BLaER1 treated with 17β-estradiol and CSF1 and Interleukin-3, amounts not matched to agents 10 nM and 100 nM (cell line): ENCODE measurements around the gene STK39.

Experiments used
- H3K27ac ChIP-seq, 11 experiments: shearing (Covaris generic); formaldehyde crosslinking; 2 replicates each; pipeline ENCODE4 v1.8.1; 2022
- H3K27me3 ChIP-seq, 11 experiments: shearing (Covaris generic); formaldehyde crosslinking; 2 replicates each; pipeline ENCODE4 v1.8.1; 2022
- H3K36me3 ChIP-seq, 11 experiments: shearing (Covaris generic); formaldehyde crosslinking; 2 replicates each; pipeline ENCODE4 v1.8.1; 2022
- H3K4me1 ChIP-seq, 10 experiments: shearing (Covaris generic); formaldehyde crosslinking; 2 replicates each; pipeline ENCODE4 v1.8.1; 2022
- H3K4me2 ChIP-seq, 11 experiments: shearing (Covaris generic); formaldehyde crosslinking; 2 replicates each; pipeline ENCODE4 v1.8.1; 2022
- H3K4me3 ChIP-seq, 10 experiments: shearing (Covaris generic); formaldehyde crosslinking; 2 replicates each; pipeline ENCODE4 v1.8.1; 2022
- H3K9ac ChIP-seq, 11 experiments: shearing (Covaris generic); formaldehyde crosslinking; 2 replicates each; pipeline ENCODE4 v1.8.1; 2022
- H3K9me3 ChIP-seq, 11 experiments: shearing (Covaris generic); formaldehyde crosslinking; replicated peaks in 1 of 11; 2 replicates each; pipeline ENCODE4 v1.8.1; 2022
- H4K20me1 ChIP-seq, 11 experiments: shearing (Covaris generic); formaldehyde crosslinking; 2 replicates each; pipeline ENCODE4 v1.8.1; 2022
- Cebpa-rat ChIP-seq, 11 experiments: shearing (Covaris generic); IDR thresholded peaks; 2 replicates each; pipeline ENCODE4 v1.8.1; 2022

Gene STK39

GRCh38 chr2:168003876-168004275 lies 243.5 kb downstream of the STK39 start:
- H3K4me1 ChIP-seq = peaks cover 14 to 25% (median 21%) of the 10 kb centered on the region in 10 experiments
- no peak for TF ChIP-seq Cebpa-rat (IDR thresholded peaks at IDR 0.05)
- H3K9me3 ChIP-seq = peaks cover 0 to 13% (median 0%) of the 10 kb centered on the region in 11 experiments; a peak in 2 of 22 replicates
- no peak overlapping the region for H3K4me3 ChIP-seq
- H3K36me3 ChIP-seq = peaks cover 17 to 90% (median 48%) of the 10 kb centered on the region in 11 experiments
- no peaks in the 10 kb centered on the region for H3K27me3 ChIP-seq
- no peak overlapping the region for H3K9ac ChIP-seq
- no peaks in the 10 kb centered on the region for H4K20me1 ChIP-seq
- peak overlapping the region in 3 of 11 experiments; percentile 2 to 18 (median 10); a peak in 2 of 22 replicates for H3K4me2 ChIP-seq
- H3K27ac ChIP-seq = no peak overlapping the region

DNA sequence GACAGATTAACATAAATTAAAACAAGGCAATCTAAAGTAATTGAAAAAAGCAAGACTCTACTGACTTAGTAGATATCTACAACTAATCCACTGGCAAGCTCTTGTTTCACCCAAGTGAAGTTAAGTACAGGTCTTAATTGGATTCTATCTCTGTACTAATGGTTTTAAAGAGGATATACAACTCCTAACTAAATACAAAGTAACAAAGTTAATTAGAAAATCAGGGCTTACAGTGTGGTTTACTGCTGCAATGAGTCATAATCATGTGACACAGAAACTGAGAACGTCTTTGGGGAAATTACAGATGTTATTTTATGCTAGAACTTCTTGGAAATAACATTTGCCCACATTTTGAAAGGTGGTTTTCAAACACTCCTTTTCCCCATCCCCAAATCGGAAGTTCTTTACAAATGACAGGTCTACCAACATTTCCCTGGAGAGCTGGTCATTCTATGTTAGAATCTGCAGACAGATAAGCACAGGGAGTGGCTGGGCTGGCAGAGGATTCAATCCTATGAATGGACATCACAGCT lies 245.3 kb downstream of the STK39 start:
- TF ChIP-seq Cebpa-rat (IDR thresholded peaks at IDR 0.05) = no peak
- no peaks in the 10 kb centered on the region for H3K27me3 ChIP-seq
- H3K9ac ChIP-seq = no peak overlapping the region
- peaks cover 14 to 25% (median 21%) of the 10 kb centered on the region in 10 experiments for H3K4me1 ChIP-seq
- peak overlapping the region; percentile 8 to 74 (median 29); a peak in 15 of 22 replicates for H3K4me2 ChIP-seq
- H3K36me3 ChIP-seq = peaks cover 13 to 88% (median 40%) of the 10 kb centered on the region in 11 experiments
- no peaks in the 10 kb centered on the region for H4K20me1 ChIP-seq
- H3K4me3 ChIP-seq = no peak overlapping the region
- peak overlapping the region in 4 of 11 experiments; percentile 1 to 45 (median 35); a peak in 5 of 22 replicates for H3K27ac ChIP-seq
- peaks cover 0 to 7% (median 0%) of the 10 kb centered on the region in 11 experiments; a peak in 1 of 22 replicates for H3K9me3 ChIP-seq

DNA sequence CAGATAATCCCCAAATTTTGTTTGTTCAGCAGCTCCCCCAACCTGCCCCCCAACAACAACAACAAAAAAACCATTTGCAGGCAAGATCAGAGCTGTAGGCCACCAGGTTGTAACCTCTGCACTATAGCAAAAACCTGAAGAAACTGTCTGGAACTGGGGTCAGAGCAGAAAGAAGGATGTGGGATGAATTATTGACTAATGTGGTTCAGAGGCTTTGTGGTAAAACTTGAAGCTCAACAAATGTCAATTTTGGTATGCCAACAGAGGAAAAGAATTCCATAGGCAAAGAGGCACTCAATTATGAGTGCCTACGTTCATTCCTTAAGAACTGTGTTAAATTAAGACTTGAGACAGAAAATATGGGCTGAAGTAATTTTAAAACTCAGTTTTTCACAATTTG lies 255.1 kb downstream of the STK39 start:
- no peak overlapping the region for H3K27ac ChIP-seq
- TF ChIP-seq Cebpa-rat (IDR thresholded peaks at IDR 0.05) = no peak
- peaks cover 5 to 76% (median 47%) of the 10 kb centered on the region in 11 experiments; a peak in 19 of 22 replicates for H3K36me3 ChIP-seq
- no peak overlapping the region for H3K4me3 ChIP-seq
- peaks cover 0 to 5% (median 0%) of the 10 kb centered on the region in 10 experiments; a peak in 1 of 20 replicates for H3K4me1 ChIP-seq
- no peaks in the 10 kb centered on the region; a peak in 1 of 22 replicates for H4K20me1 ChIP-seq
- no peak overlapping the region for H3K4me2 ChIP-seq
- H3K27me3 ChIP-seq = no peaks in the 10 kb centered on the region
- no peak overlapping the region for H3K9ac ChIP-seq
- no peaks in the 10 kb centered on the region for H3K9me3 ChIP-seq

- Histone ChIP-seq H3K9ac (no peak overlapping the region), H3K27ac (no peak overlapping the region), H3K4me2 (no peak overlapping the region; a peak in 2 of 22 replicates), H3K27me3 (no peaks in the 10 kb centered on the region), H4K20me1 (no peaks in the 10 kb centered on the region; a peak in 1 of 22 replicates), H3K4me1 (peaks cover 0 to 5% (median 0%) of the 10 kb centered on the region in 10 experiments; a peak in 1 of 20 replicates), H3K36me3 (peaks cover 0 to 74% (median 37%) of the 10 kb centered on the region in 11 experiments; a peak in 16 of 22 replicates), H3K4me3 (no peak overlapping the region), H3K9me3 (no peaks in the 10 kb centered on the region)
- no peak for TF ChIP-seq Cebpa-rat (IDR thresholded peaks at IDR 0.05)
These were observed 257.3 kb downstream of the STK39 start for GRCh38 chr2:167990062-167990461.

DNA sequence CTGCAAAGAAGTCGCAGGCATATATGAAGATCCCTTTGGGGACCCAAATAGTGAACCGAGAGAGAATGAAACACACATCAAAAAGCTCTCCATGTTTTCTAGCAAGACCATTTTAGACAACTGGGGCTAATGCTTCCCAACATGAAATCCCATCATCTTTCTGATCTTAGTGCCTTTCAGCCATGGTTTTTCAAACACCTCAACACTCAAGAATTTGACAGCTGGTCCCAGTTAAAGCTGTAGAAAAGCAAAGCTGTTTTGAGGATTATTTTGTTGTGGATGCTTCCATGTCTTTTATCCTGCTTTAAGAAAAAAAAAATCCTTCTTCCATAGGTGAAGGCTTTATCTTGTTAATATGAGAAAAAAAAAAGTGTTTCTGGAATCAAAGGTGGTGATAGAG lies 259.1 kb downstream of the STK39 start:
- Histone ChIP-seq H3K4me2 (no peak overlapping the region), H4K20me1 (no peaks in the 10 kb centered on the region; a peak in 1 of 22 replicates), H3K9ac (no peak overlapping the region), H3K4me1 (peaks cover 0 to 5% (median 0%) of the 10 kb centered on the region in 10 experiments; a peak in 1 of 20 replicates), H3K9me3 (no peaks in the 10 kb centered on the region), H3K27me3 (no peaks in the 10 kb centered on the region), H3K27ac (no peak overlapping the region), H3K36me3 (peaks cover 11 to 82% (median 42%) of the 10 kb centered on the region in 11 experiments; a peak in 19 of 22 replicates), H3K4me3 (no peak overlapping the region)
- no peak for TF ChIP-seq Cebpa-rat (IDR thresholded peaks at IDR 0.05)

- no peak for TF ChIP-seq Cebpa-rat (IDR thresholded peaks at IDR 0.05)
- Histone ChIP-seq H3K36me3 (peaks cover 11 to 84% (median 45%) of the 10 kb centered on the region in 11 experiments; a peak in 19 of 22 replicates), H4K20me1 (no peaks in the 10 kb centered on the region; a peak in 1 of 22 replicates), H3K4me3 (no peak overlapping the region), H3K4me1 (peaks cover 0 to 5% (median 0%) of the 10 kb centered on the region in 10 experiments; a peak in 1 of 20 replicates), H3K27me3 (no peaks in the 10 kb centered on the region), H3K9ac (no peak overlapping the region), H3K4me2 (no peak overlapping the region), H3K9me3 (no peaks in the 10 kb centered on the region), H3K27ac (no peak overlapping the region)
These were observed 259.8 kb downstream of the STK39 start for GRCh38 chr2:167987558-167987957.

- Histone ChIP-seq H3K9me3 (no peaks in the 10 kb centered on the region), H3K4me2 (no peak overlapping the region), H3K4me1 (peaks cover 0 to 5% (median 0%) of the 10 kb centered on the region in 10 experiments; a peak in 1 of 20 replicates), H3K9ac (no peak overlapping the region), H3K36me3 (peaks cover 11 to 86% (median 49%) of the 10 kb centered on the region in 11 experiments; a peak in 20 of 22 replicates), H3K27ac (no peak overlapping the region), H3K27me3 (no peaks in the 10 kb centered on the region), H3K4me3 (no peak overlapping the region), H4K20me1 (no peaks in the 10 kb centered on the region; a peak in 1 of 22 replicates)
- TF ChIP-seq Cebpa-rat (IDR thresholded peaks at IDR 0.05) = no peak
These were observed 260.4 kb downstream of the STK39 start for GRCh38 chr2:167987026-167987425.

DNA sequence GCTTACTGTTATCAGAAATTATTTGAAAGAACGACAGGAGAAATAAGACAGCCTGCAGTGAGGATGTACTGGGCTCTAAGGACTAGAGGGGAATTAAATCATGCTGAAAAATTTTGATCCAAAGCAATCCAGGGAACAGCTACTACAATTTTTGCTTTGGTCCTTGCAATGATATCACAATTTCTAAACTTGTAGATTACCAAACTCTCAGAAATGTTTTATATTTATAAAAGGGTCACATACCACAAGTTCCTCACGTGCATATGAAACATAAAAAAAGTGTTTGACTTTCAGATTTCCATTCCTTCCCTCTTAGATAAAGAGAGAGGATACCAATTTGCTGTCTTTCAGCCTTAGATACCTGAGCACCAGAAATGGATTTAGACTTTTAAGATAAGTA lies 261.2 kb downstream of the STK39 start:
- H3K27me3 ChIP-seq = no peaks in the 10 kb centered on the region
- no peak overlapping the region for H3K4me3 ChIP-seq
- H3K9me3 ChIP-seq = no peaks in the 10 kb centered on the region
- H3K4me1 ChIP-seq = peaks cover 0 to 5% (median 0%) of the 10 kb centered on the region in 10 experiments; a peak in 1 of 20 replicates
- no peak overlapping the region for H3K27ac ChIP-seq
- TF ChIP-seq Cebpa-rat (IDR thresholded peaks at IDR 0.05) = no peak
- H3K4me2 ChIP-seq = no peak overlapping the region
- peaks cover 11 to 86% (median 53%) of the 10 kb centered on the region in 11 experiments; a peak in 20 of 22 replicates for H3K36me3 ChIP-seq
- H4K20me1 ChIP-seq = no peaks in the 10 kb centered on the region; a peak in 1 of 22 replicates
- no peak overlapping the region for H3K9ac ChIP-seq

DNA sequence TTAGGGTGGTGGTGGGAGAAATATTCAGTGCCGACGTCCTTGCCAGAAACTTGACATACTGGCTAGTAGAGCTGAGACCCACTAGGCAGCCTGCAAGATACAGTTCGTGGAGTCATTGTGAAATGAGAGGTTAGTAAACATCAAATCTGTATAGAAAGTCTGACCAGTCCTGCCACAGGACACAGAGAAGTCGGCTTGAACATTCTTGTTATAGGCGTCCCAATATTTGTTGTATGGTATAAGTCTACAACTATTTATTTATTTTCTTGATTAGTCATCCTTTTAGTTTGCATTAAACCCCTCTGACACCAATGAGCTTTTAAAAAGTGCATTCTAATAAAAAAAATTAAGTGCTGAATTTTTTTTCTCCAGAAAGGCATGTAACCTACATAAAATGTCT lies 265.4 kb downstream of the STK39 start:
- TF ChIP-seq Cebpa-rat (IDR thresholded peaks at IDR 0.05) = no peak
- Histone ChIP-seq H3K27me3 (no peaks in the 10 kb centered on the region), H3K9ac (no peak overlapping the region), H3K9me3 (peaks cover under 1 to 23% (median 6%) of the 10 kb centered on the region in 11 experiments; a peak in 14 of 22 replicates), H3K4me3 (no peak overlapping the region), H3K36me3 (peaks cover 11 to 97% (median 70%) of the 10 kb centered on the region in 11 experiments; a peak in 20 of 22 replicates), H3K4me1 (no peaks in the 10 kb centered on the region), H3K27ac (no peak overlapping the region), H3K4me2 (no peak overlapping the region), H4K20me1 (no peaks in the 10 kb centered on the region; a peak in 1 of 22 replicates)
